ENCODE data around the gene HS3ST3A1.

The HS3ST3A1 gene

GRCh38 chr17:13584701-13585080, 17.0 kb downstream of the HS3ST3A1 start:
- H3K4me1 ChIP-seq (ENCODE audit: control insufficient read depth, insufficient read depth, low read length): peaks cover 2% of the 10 kb centered on the region
- H3K4me3 ChIP-seq (ENCODE audit: low read depth, low read length): no peak overlapping the region
- H3K9me3 ChIP-seq (ENCODE audit: control insufficient read depth, insufficient read depth, low read length): no peaks in the 10 kb centered on the region
- no peaks in the 10 kb centered on the region for H3K36me3 ChIP-seq (ENCODE audit: control insufficient read depth, insufficient read depth, low read length)
- no peak overlapping the region for H3K9ac ChIP-seq (ENCODE audit: low read depth, low read length)
- H3K27me3 ChIP-seq (ENCODE audit: control insufficient read depth, insufficient read depth, low read length): no peaks in the 10 kb centered on the region

- Histone ChIP-seq H3K9ac (ENCODE audit: low read depth, low read length) (no peak overlapping the region), H3K4me1 (ENCODE audit: control insufficient read depth, insufficient read depth, low read length) (peaks cover 2% of the 10 kb centered on the region), H3K27me3 (ENCODE audit: control insufficient read depth, insufficient read depth, low read length) (no peaks in the 10 kb centered on the region), H3K4me3 (ENCODE audit: low read depth, low read length) (no peak overlapping the region), H3K9me3 (ENCODE audit: control insufficient read depth, insufficient read depth, low read length) (no peaks in the 10 kb centered on the region), H3K36me3 (ENCODE audit: control insufficient read depth, insufficient read depth, low read length) (no peaks in the 10 kb centered on the region)
These were observed 17.6 kb downstream of the HS3ST3A1 start for GRCh38 chr17:13583996-13584700.

GRCh38 chr17:13582776-13583547, 18.8 kb downstream of the HS3ST3A1 start:
- H3K9ac ChIP-seq (ENCODE audit: low read depth, low read length): no peak overlapping the region
- H3K4me3 ChIP-seq (ENCODE audit: low read depth, low read length): no peak overlapping the region
- H3K27me3 ChIP-seq (ENCODE audit: control insufficient read depth, insufficient read depth, low read length): no peaks in the 10 kb centered on the region
- no peaks in the 10 kb centered on the region for H3K36me3 ChIP-seq (ENCODE audit: control insufficient read depth, insufficient read depth, low read length)
- H3K9me3 ChIP-seq (ENCODE audit: control insufficient read depth, insufficient read depth, low read length): no peaks in the 10 kb centered on the region
- peaks cover 2% of the 10 kb centered on the region for H3K4me1 ChIP-seq (ENCODE audit: control insufficient read depth, insufficient read depth, low read length)

GRCh38 chr17:13581925-13582324, 19.8 kb downstream of the HS3ST3A1 start:
- H3K4me1 ChIP-seq (ENCODE audit: control insufficient read depth, insufficient read depth, low read length): peaks cover 2% of the 10 kb centered on the region
- no peak overlapping the region for H3K4me3 ChIP-seq (ENCODE audit: low read depth, low read length)
- H3K36me3 ChIP-seq (ENCODE audit: control insufficient read depth, insufficient read depth, low read length): no peaks in the 10 kb centered on the region
- H3K27me3 ChIP-seq (ENCODE audit: control insufficient read depth, insufficient read depth, low read length): no peaks in the 10 kb centered on the region
- H3K9ac ChIP-seq (ENCODE audit: low read depth, low read length): no peak overlapping the region
- H3K9me3 ChIP-seq (ENCODE audit: control insufficient read depth, insufficient read depth, low read length): no peaks in the 10 kb centered on the region

- H3K4me3 ChIP-seq (ENCODE audit: low read depth, low read length): no peak overlapping the region
- H3K27me3 ChIP-seq (ENCODE audit: control insufficient read depth, insufficient read depth, low read length): no peaks in the 10 kb centered on the region
- no peak overlapping the region for H3K9ac ChIP-seq (ENCODE audit: low read depth, low read length)
- peaks cover 8% of the 10 kb centered on the region for H3K4me1 ChIP-seq (ENCODE audit: control insufficient read depth, insufficient read depth, low read length)
- no peaks in the 10 kb centered on the region for H3K36me3 ChIP-seq (ENCODE audit: control insufficient read depth, insufficient read depth, low read length)
- no peaks in the 10 kb centered on the region for H3K9me3 ChIP-seq (ENCODE audit: control insufficient read depth, insufficient read depth, low read length)
These were observed 20.9 kb downstream of the HS3ST3A1 start for GRCh38 chr17:13580790-13581189.

- Histone ChIP-seq H3K9ac (ENCODE audit: low read depth, low read length) (no peak overlapping the region), H3K36me3 (ENCODE audit: control insufficient read depth, insufficient read depth, low read length) (no peaks in the 10 kb centered on the region), H3K4me1 (ENCODE audit: control insufficient read depth, insufficient read depth, low read length) (peaks cover 17% of the 10 kb centered on the region), H3K4me3 (ENCODE audit: low read depth, low read length) (no peak overlapping the region), H3K27me3 (ENCODE audit: control insufficient read depth, insufficient read depth, low read length) (no peaks in the 10 kb centered on the region), H3K9me3 (ENCODE audit: control insufficient read depth, insufficient read depth, low read length) (peaks cover 3% of the 10 kb centered on the region)
These were observed 24.8 kb downstream of the HS3ST3A1 start for GRCh38 chr17:13576661-13577526.

GRCh38 chr17:13575922-13576419, 25.8 kb downstream of the HS3ST3A1 start:
- Histone ChIP-seq H3K9ac (ENCODE audit: low read depth, low read length) (no peak overlapping the region), H3K9me3 (ENCODE audit: control insufficient read depth, insufficient read depth, low read length) (peaks cover 3% of the 10 kb centered on the region), H3K36me3 (ENCODE audit: control insufficient read depth, insufficient read depth, low read length) (no peaks in the 10 kb centered on the region), H3K4me1 (ENCODE audit: control insufficient read depth, insufficient read depth, low read length) (peaks cover 17% of the 10 kb centered on the region), H3K27me3 (ENCODE audit: control insufficient read depth, insufficient read depth, low read length) (no peaks in the 10 kb centered on the region), H3K4me3 (ENCODE audit: low read depth, low read length) (no peak overlapping the region)

- H3K36me3 ChIP-seq (ENCODE audit: control insufficient read depth, insufficient read depth, low read length): no peaks in the 10 kb centered on the region
- H3K9me3 ChIP-seq (ENCODE audit: control insufficient read depth, insufficient read depth, low read length): peaks cover 3% of the 10 kb centered on the region
- peaks cover 17% of the 10 kb centered on the region for H3K4me1 ChIP-seq (ENCODE audit: control insufficient read depth, insufficient read depth, low read length)
- H3K4me3 ChIP-seq (ENCODE audit: low read depth, low read length): no peak overlapping the region
- H3K27me3 ChIP-seq (ENCODE audit: control insufficient read depth, insufficient read depth, low read length): no peaks in the 10 kb centered on the region
- H3K9ac ChIP-seq (ENCODE audit: low read depth, low read length): no peak overlapping the region
These were observed 26.3 kb downstream of the HS3ST3A1 start for GRCh38 chr17:13575466-13575865.

GRCh38 chr17:13572581-13572980, 29.1 kb downstream of the HS3ST3A1 start:
- H3K4me3 ChIP-seq (ENCODE audit: low read depth, low read length): no peak overlapping the region
- H3K36me3 ChIP-seq (ENCODE audit: control insufficient read depth, insufficient read depth, low read length): no peaks in the 10 kb centered on the region
- peaks cover 3% of the 10 kb centered on the region for H3K9me3 ChIP-seq (ENCODE audit: control insufficient read depth, insufficient read depth, low read length)
- no peak overlapping the region for H3K9ac ChIP-seq (ENCODE audit: low read depth, low read length)
- no peaks in the 10 kb centered on the region for H3K27me3 ChIP-seq (ENCODE audit: control insufficient read depth, insufficient read depth, low read length)
- H3K4me1 ChIP-seq (ENCODE audit: control insufficient read depth, insufficient read depth, low read length): peaks cover 17% of the 10 kb centered on the region

GRCh38 chr17:13569398-13570123, 32.2 kb downstream of the HS3ST3A1 start:
- Histone ChIP-seq H3K27me3 (ENCODE audit: control insufficient read depth, insufficient read depth, low read length) (no peaks in the 10 kb centered on the region), H3K4me1 (ENCODE audit: control insufficient read depth, insufficient read depth, low read length) (no peaks in the 10 kb centered on the region), H3K9ac (ENCODE audit: low read depth, low read length) (no peak overlapping the region), H3K4me3 (ENCODE audit: low read depth, low read length) (no peak overlapping the region), H3K9me3 (ENCODE audit: control insufficient read depth, insufficient read depth, low read length) (peaks cover 3% of the 10 kb centered on the region), H3K36me3 (ENCODE audit: control insufficient read depth, insufficient read depth, low read length) (no peaks in the 10 kb centered on the region)

Data from iPS-15b (cell line).